Gastroesophageal sphincter (tissue), 4 donors: Measurements from ENCODE around the gene WDSUB1. TPM values are rescaled to one million over a fixed set of nuclear protein-coding genes. Genes with fewer than 3 reads are reported as not detected.

Source experiments
- ATAC-seq: fragments of 150-250 bp; one replicate; pipeline ENCODE4 v1.9.1; 2016; ENCODE audit warnings: mild to moderate bottlenecking, moderate library complexity
- H3K27ac ChIP-seq, 4 donors: fragments of 200-600 bp; sonication (generic) in 3 of 4; 1 replicate in 3 of 4; 2 replicates in 1 of 4; pipeline ENCODE4 v1.5.1; 2016 to 2019
- H3K27me3 ChIP-seq: fragments of 200-600 bp; sonication (generic); one replicate; pipeline ENCODE4 v1.5.1; 2019
- H3K36me3 ChIP-seq, 2 donors: fragments of 200-600 bp; sonication (generic); one replicate each; pipeline ENCODE4 v1.5.1; 2019; ENCODE audit warnings: control low read depth in 1 of 2
- H3K4me1 ChIP-seq, 3 donors: fragments of 200-600 bp; sonication (generic); 1 replicate in 2 of 3; 2 replicates in 1 of 3; pipeline ENCODE4 v1.5.1; 2016 to 2019; ENCODE audit warnings: control low read depth in 2 of 3
- H3K4me3 ChIP-seq, 2 donors: fragments of 200-600 bp; sonication (generic); one replicate each; pipeline ENCODE4 v1.5.1; 2019; ENCODE audit warnings: mild to moderate bottlenecking in 1 of 2, moderate library complexity in 1 of 2
- H3K9me3 ChIP-seq, 3 donors: fragments of 200-600 bp; sonication (generic); one replicate each; pipeline ENCODE4 v1.5.1; 2017 to 2019; ENCODE audit warnings: control low read depth in 2 of 3
- CTCF ChIP-seq, 4 experiments: fragments of 200-600 bp in 2 of 4; fragments of 450-650 bp in 2 of 4; sonication (generic) in 1 of 4; IDR thresholded peaks; one replicate each; pipeline ENCODE4 v1.5.1; 2017 to 2019; ENCODE audit warnings: antibody characterized with exemption in 4 of 4, mild to moderate bottlenecking in 2 of 4, moderate library complexity in 2 of 4
- EP300 ChIP-seq: sonication (generic); formaldehyde crosslinking; IDR thresholded peaks from one replicate; pipeline ENCODE4 v1.6.1; 2017; ENCODE audit warnings: antibody characterized with exemption, mild to moderate bottlenecking
- POLR2A ChIP-seq, 2 donors: fragments of 450-650 bp; IDR thresholded peaks; one replicate each; pipeline ENCODE4 v1.6.1; 2017; ENCODE audit warnings: antibody characterized with exemption in 2 of 2, mild to moderate bottlenecking in 2 of 2, moderate library complexity in 1 of 2
- POLR2AphosphoS5 ChIP-seq: sonication (generic); formaldehyde crosslinking; IDR thresholded peaks from one replicate; pipeline ENCODE4 v1.6.1; 2017; ENCODE audit warnings: antibody characterized with exemption
- WGBS, 2 donors: methylation state at CpG; one replicate each; pipeline ENCODE4 v1.1.5; 2018; ENCODE audit warnings: low coverage in 1 of 2; 5-methylcytosine and 5-hydroxymethylcytosine counted together
- total RNA-seq, 4 donors: library from RNA; depleted of rRNA; stranded (reverse); fragments of >200 nt; gene quantifications; one replicate each; pipeline ENCODE4 v1.1.0, GENCODE V29; 2016

The WDSUB1 gene
- total RNA-seq, 4 donors from 2014 or later = 5.3 to 11.1 (median 5.9) TPM

- Histone ChIP-seq H3K4me1 (no peaks in the 10 kb centered on the region), H3K4me3 (no peak overlapping the region), H3K27me3 (no peaks in the 10 kb centered on the region), H3K36me3 (no peaks in the 10 kb centered on the region), H3K27ac (no peak overlapping the region), H3K9me3 (no peaks in the 10 kb centered on the region)
- 76 to 84% methylated on average over 3 of the region's 3 CpGs for WGBS, 2 donors
- no peak for ATAC-seq
- TF ChIP-seq EP300 (no peak), CTCF (IDR thresholded peaks at IDR 0.05) (no peak), POLR2A (IDR thresholded peaks at IDR 0.05) (no peak), POLR2AphosphoS5 (no peak)
These were observed 14.1 kb upstream of the WDSUB1 start for GRCh38 chr2:159300586-159300985.

DNA sequence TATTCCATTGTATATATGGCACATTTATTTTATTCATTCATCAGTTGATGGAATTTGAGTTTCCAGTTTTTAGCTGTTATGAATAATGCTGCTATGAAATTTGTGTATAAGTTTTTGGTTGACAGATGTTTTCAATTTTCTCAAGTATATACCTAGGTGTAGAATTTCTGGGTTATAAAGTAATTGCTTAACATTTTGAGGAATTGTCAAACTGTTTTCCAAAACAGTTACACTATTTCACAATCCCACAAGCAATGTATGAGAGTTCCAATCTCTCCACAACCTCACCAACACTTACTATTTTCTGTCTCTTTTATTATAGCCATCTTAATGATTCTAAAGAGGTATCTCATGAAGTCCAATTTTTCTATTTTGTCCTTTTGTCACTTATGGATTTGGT is 12.5 kb upstream of the WDSUB1 start:
- H3K36me3 ChIP-seq = no peaks in the 10 kb centered on the region
- ATAC-seq = no peak
- no peaks in the 10 kb centered on the region for H3K27me3 ChIP-seq
- no peaks in the 10 kb centered on the region for H3K9me3 ChIP-seq
- TF ChIP-seq POLR2A (IDR thresholded peaks at IDR 0.05) = no peak
- TF ChIP-seq POLR2AphosphoS5 = no peak
- no peak for TF ChIP-seq EP300
- no peak for TF ChIP-seq CTCF (IDR thresholded peaks at IDR 0.05)
- H3K27ac ChIP-seq = no peak overlapping the region
- H3K4me3 ChIP-seq = no peak overlapping the region
- H3K4me1 ChIP-seq = no peaks in the 10 kb centered on the region

- no peak for TF ChIP-seq POLR2AphosphoS5
- TF ChIP-seq CTCF (IDR thresholded peaks at IDR 0.05) = no peak
- no peak for TF ChIP-seq POLR2A (IDR thresholded peaks at IDR 0.05)
- no peak for TF ChIP-seq EP300
- Histone ChIP-seq H3K27ac (no peak overlapping the region), H3K27me3 (no peaks in the 10 kb centered on the region), H3K36me3 (no peaks in the 10 kb centered on the region), H3K9me3 (no peaks in the 10 kb centered on the region), H3K4me3 (no peak overlapping the region), H3K4me1 (no peaks in the 10 kb centered on the region)
- 86 to 89% methylated on average over 5 of the region's 5 CpGs for WGBS, 2 donors
- ATAC-seq = no peak
These were observed 10.7 kb upstream of the WDSUB1 start for GRCh38 chr2:159297042-159297707.

- no peak overlapping the region for H3K4me3 ChIP-seq
- no peak for TF ChIP-seq POLR2A (IDR thresholded peaks at IDR 0.05)
- TF ChIP-seq POLR2AphosphoS5 = no peak
- TF ChIP-seq CTCF (IDR thresholded peaks at IDR 0.05) = no peak
- TF ChIP-seq EP300 = no peak
- H3K4me1 ChIP-seq = peaks cover 0 to 13% (median 3%) of the 10 kb centered on the region in 3 donors
- no peaks in the 10 kb centered on the region for H3K9me3 ChIP-seq
- WGBS, 2 donors = 63 to 80% methylated on average over 1 to 3 of the region's 6 CpGs
- no peak overlapping the region for H3K27ac ChIP-seq
- H3K27me3 ChIP-seq = no peaks in the 10 kb centered on the region
- no peak for ATAC-seq
- H3K36me3 ChIP-seq = no peaks in the 10 kb centered on the region
These were observed 5.7 kb upstream of the WDSUB1 start for GRCh38 chr2:159292157-159292556.

DNA sequence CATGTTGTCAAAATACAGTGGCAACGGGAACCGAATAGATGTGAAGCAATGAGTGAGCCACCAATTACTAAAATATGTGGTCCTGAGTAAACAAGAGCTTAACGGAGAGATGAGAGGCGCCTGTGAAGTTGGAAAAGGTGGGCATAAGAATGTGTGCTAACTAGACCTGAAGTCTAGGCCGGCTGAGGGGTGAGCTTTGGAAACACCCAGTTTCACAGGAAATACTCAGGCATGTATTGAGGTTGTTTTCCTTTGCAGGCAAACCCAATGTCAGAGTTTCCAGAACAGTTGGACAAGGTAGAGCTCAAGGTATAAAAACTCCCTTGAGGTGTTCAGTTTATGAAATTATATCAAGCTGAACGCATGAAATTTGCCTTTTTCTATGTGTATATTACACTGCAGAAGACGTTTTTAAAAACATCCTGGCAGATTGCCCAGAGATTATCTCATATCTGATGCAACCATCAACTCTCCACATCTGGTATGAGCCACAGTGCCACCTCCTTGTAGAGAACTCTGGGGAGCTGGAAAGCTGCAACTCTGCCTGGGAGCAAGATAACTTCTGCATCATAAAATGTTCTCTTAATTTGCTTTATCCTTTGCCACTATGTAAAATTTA is 3.9 kb upstream of the WDSUB1 start:
- no peak for ATAC-seq

More for the DNA sequence above, 3.9 kb upstream of the WDSUB1 start:
- TF ChIP-seq EP300 = no peak
- no peak for TF ChIP-seq CTCF (IDR thresholded peaks at IDR 0.05)
- TF ChIP-seq POLR2A (IDR thresholded peaks at IDR 0.05) = no peak
- no peak for TF ChIP-seq POLR2AphosphoS5
- WGBS, 2 donors = 5 to 62% methylated on average over 2 to 7 of the region's 7 CpGs
- Histone ChIP-seq H3K4me1 (peaks cover 0 to 18% (median 3%) of the 10 kb centered on the region in 3 donors), H3K27ac (no peak overlapping the region), H3K27me3 (no peaks in the 10 kb centered on the region), H3K36me3 (no peaks in the 10 kb centered on the region), H3K4me3 (no peak overlapping the region), H3K9me3 (no peaks in the 10 kb centered on the region)
